Measurements from ENCODE around the gene SYT6. TPM values are rescaled to one million over a fixed set of nuclear protein-coding genes. Genes with fewer than 3 reads are reported as not detected.

The SYT6 gene
- total RNA-seq, 4 donors from 2014 or later: 1.4 TPM; not detected in 3

- Histone ChIP-seq H3K4me3 (replicated peaks in 1 of 3) (no peak overlapping the region), H3K4me1 (no peaks in the 10 kb centered on the region), H3K27ac (no peak overlapping the region), H3K27me3 (no peaks in the 10 kb centered on the region), H3K36me3 (no peaks in the 10 kb centered on the region), H3K9me3 (no peaks in the 10 kb centered on the region)
- intact Hi-C loops (cut with DNase I): no loop called here
- WGBS, 2 donors: 50 to 57% methylated on average over 12 of the region's 13 CpGs
- TF ChIP-seq POLR2A (IDR thresholded peaks at IDR 0.05): no peak
- TF ChIP-seq CTCF (IDR thresholded peaks at IDR 0.05): no peak
- DNase-seq: no peak
These were observed 65.0 kb downstream of the SYT6 start for GRCh38 chr1:114088392-114089299.

GRCh38 chr1:114087495-114087894, 66.2 kb downstream of the SYT6 start:
- no peaks in the 10 kb centered on the region for H3K27me3 ChIP-seq
- H3K9me3 ChIP-seq: no peaks in the 10 kb centered on the region
- intact Hi-C loops (cut with DNase I): no loop called here
- DNase-seq: no peak
- 91 to 94% methylated on average over 2 of the region's 2 CpGs for WGBS, 2 donors
- no peak overlapping the region for H3K4me3 ChIP-seq (replicated peaks in 1 of 3)
- TF ChIP-seq POLR2A (IDR thresholded peaks at IDR 0.05): no peak
- no peak for TF ChIP-seq CTCF (IDR thresholded peaks at IDR 0.05)
- no peaks in the 10 kb centered on the region for H3K36me3 ChIP-seq
- no peak overlapping the region for H3K27ac ChIP-seq
- H3K4me1 ChIP-seq: no peaks in the 10 kb centered on the region

- no peak for TF ChIP-seq CTCF (IDR thresholded peaks at IDR 0.05)
- TF ChIP-seq POLR2A (IDR thresholded peaks at IDR 0.05): no peak
- Histone ChIP-seq H3K27me3 (no peaks in the 10 kb centered on the region), H3K9me3 (no peaks in the 10 kb centered on the region), H3K4me3 (replicated peaks in 1 of 3) (no peak overlapping the region), H3K27ac (no peak overlapping the region), H3K4me1 (peaks cover 0 to under 1% of the 10 kb centered on the region in 2 donors), H3K36me3 (no peaks in the 10 kb centered on the region)
- 68 to 87% methylated on average over 8 of the region's 8 CpGs for WGBS, 2 donors
- DNase-seq: no peak
- intact Hi-C loops (cut with DNase I): no loop called here
These were observed 66.9 kb downstream of the SYT6 start for GRCh38 chr1:114086601-114087368.

GRCh38 chr1:114082867-114083585, 70.6 kb downstream of the SYT6 start:
- TF ChIP-seq CTCF (IDR thresholded peaks at IDR 0.05) (no peak), POLR2A (IDR thresholded peaks at IDR 0.05) (no peak)
- no peaks in the 10 kb centered on the region for H3K9me3 ChIP-seq
- DNase-seq: no peak
- WGBS, 2 donors: 92 to 95% methylated on average over 2 of the region's 2 CpGs
- peaks cover 0 to 8% of the 10 kb centered on the region in 2 donors for H3K4me1 ChIP-seq
- H3K27me3 ChIP-seq: no peaks in the 10 kb centered on the region
- no peak overlapping the region for H3K4me3 ChIP-seq (replicated peaks in 1 of 3)
- no peaks in the 10 kb centered on the region for H3K36me3 ChIP-seq
- H3K27ac ChIP-seq: no peak overlapping the region
- intact Hi-C loops (cut with DNase I): no loop called here

Measured in thyroid gland (tissue), 4 donors.